Subcutaneous abdominal adipose tissue (tissue), 5 donors: ENCODE results near the gene BCL10.
"Not testable (repeated sequence)": the region's sequence is repeated elsewhere in the genome, so short reads cannot be mapped to it uniquely, and the experiment has no call there.

Experiments used
- H3K27ac ChIP-seq: one replicate; pipeline ENCODE4 v1.7.0; 2013; ENCODE audit warnings: low read depth, mild to moderate bottlenecking, inconsistent platforms, low read length, moderate library complexity
- H3K27me3 ChIP-seq, 5 donors: one replicate each; pipeline ENCODE4 v1.7.0; 2013; ENCODE audit warnings: low read length in 5 of 5, inconsistent platforms in 1 of 5; ENCODE audit not compliant: control insufficient read depth in 5 of 5, insufficient read depth in 4 of 5
- H3K36me3 ChIP-seq, 5 donors: one replicate each; pipeline ENCODE4 v1.7.0; 2013; ENCODE audit warnings: low read length in 5 of 5; ENCODE audit not compliant: control insufficient read depth in 5 of 5, insufficient read depth in 5 of 5
- H3K4me1 ChIP-seq, 5 donors: one replicate each; pipeline ENCODE4 v1.7.0; 2013; ENCODE audit warnings: low read length in 5 of 5, mild to moderate bottlenecking in 3 of 5, moderate library complexity in 1 of 5; ENCODE audit not compliant: control insufficient read depth in 5 of 5, insufficient read depth in 5 of 5
- H3K4me3 ChIP-seq, 5 donors: one replicate each; pipeline ENCODE4 v1.7.0; 2013; ENCODE audit warnings: low read length in 5 of 5, low read depth in 1 of 5
- H3K9ac ChIP-seq, 5 donors: one replicate each; pipeline ENCODE4 v1.7.0; 2013; ENCODE audit warnings: low read length in 5 of 5, mild to moderate bottlenecking in 4 of 5, moderate library complexity in 3 of 5
- H3K9me3 ChIP-seq, 5 donors: one replicate each; pipeline ENCODE4 v1.7.0; 2013; ENCODE audit warnings: low read length in 5 of 5; ENCODE audit not compliant: control insufficient read depth in 5 of 5
- donor health status: healthy.
- donor health status: healthy.
- donor health status: healthy.
- donor health status: healthy.
- donor health status: healthy.

Gene BCL10

GRCh38 chr1:85273397-85273796 lies 3.0 kb downstream of the BCL10 start:
- Histone ChIP-seq H3K4me1 (peaks cover 3 to 40% (median 32%) of the 10 kb centered on the region in 5 donors), H3K9ac (no peak overlapping the region), H3K9me3 (no peaks in the 10 kb centered on the region), H3K27me3 (no peaks in the 10 kb centered on the region), H3K4me3 (no peak overlapping the region), H3K27ac (no peak overlapping the region), H3K36me3 (peaks cover 17 to 29% (median 24%) of the 10 kb centered on the region in 5 donors)

- Histone ChIP-seq H3K4me1 (peaks cover 0 to 16% (median 6%) of the 10 kb centered on the region in 5 donors), H3K27ac (no peak overlapping the region), H3K4me3 (no peak overlapping the region), H3K36me3 (peaks cover 30 to 51% (median 43%) of the 10 kb centered on the region in 5 donors), H3K27me3 (no peaks in the 10 kb centered on the region), H3K9me3 (no peaks in the 10 kb centered on the region), H3K9ac (no peak overlapping the region)
Observed at GRCh38 chr1:85268801-85269585, 7.4 kb downstream of the BCL10 start.

GRCh38 chr1:85267313-85267712 lies 9.1 kb downstream of the BCL10 start:
- H3K9me3 ChIP-seq: no peaks in the 10 kb centered on the region
- no peaks in the 10 kb centered on the region for H3K27me3 ChIP-seq
- H3K9ac ChIP-seq: no peak overlapping the region
- peaks cover 30 to 51% (median 41%) of the 10 kb centered on the region in 5 donors for H3K36me3 ChIP-seq
- no peak overlapping the region for H3K27ac ChIP-seq
- H3K4me3 ChIP-seq: no peak overlapping the region
- H3K4me1 ChIP-seq: peaks cover 0 to 5% (median 0%) of the 10 kb centered on the region in 5 donors

GRCh38 chr1:85264150-85264549 lies 12.3 kb downstream of the BCL10 start:
- no peak overlapping the region for H3K27ac ChIP-seq
- no peaks in the 10 kb centered on the region for H3K27me3 ChIP-seq
- H3K9me3 ChIP-seq: no peaks in the 10 kb centered on the region
- no peak overlapping the region for H3K9ac ChIP-seq
- H3K4me1 ChIP-seq: peaks cover 2 to 11% (median 6%) of the 10 kb centered on the region in 5 donors
- H3K4me3 ChIP-seq: no peak overlapping the region
- H3K36me3 ChIP-seq: peaks cover 19 to 29% (median 26%) of the 10 kb centered on the region in 5 donors

GRCh38 chr1:85262985-85263384 lies 13.4 kb downstream of the BCL10 start:
- H3K4me1 ChIP-seq: peaks cover 3 to 20% (median 15%) of the 10 kb centered on the region in 5 donors

GRCh38 chr1:85259912-85260274 lies 16.5 kb downstream of the BCL10 start:
- no peaks in the 10 kb centered on the region for H3K27me3 ChIP-seq
- no peaks in the 10 kb centered on the region for H3K9me3 ChIP-seq
- peak overlapping the region; percentile 74 to 98 (median 97) for H3K4me3 ChIP-seq
- peak overlapping the region; percentile 86 for H3K27ac ChIP-seq
- peaks cover 0 to 15% (median 11%) of the 10 kb centered on the region in 5 donors for H3K36me3 ChIP-seq
- H3K9ac ChIP-seq: peak overlapping the region; percentile 17 to 98 (median 70)
- peaks cover 3 to 40% (median 33%) of the 10 kb centered on the region in 5 donors for H3K4me1 ChIP-seq

More at GRCh38 chr1:85262985-85263384, 13.4 kb downstream of the BCL10 start:
- Histone ChIP-seq H3K27me3 (no peaks in the 10 kb centered on the region), H3K9me3 (no peaks in the 10 kb centered on the region), H3K36me3 (peaks cover 13 to 21% (median 20%) of the 10 kb centered on the region in 5 donors), H3K27ac (no peak overlapping the region), H3K9ac (no peak overlapping the region), H3K4me3 (no peak overlapping the region)

GRCh38 chr1:85259118-85259911 lies 17.1 kb downstream of the BCL10 start, which contains the start of gene C1orf52:
Gene C1orf52, minus strand, starts transcription at chr1:85259662. Its CDS starts 29 bp downstream, at chr1:85259633.
- peaks cover 3 to 40% (median 33%) of the 10 kb centered on the region in 5 donors for H3K4me1 ChIP-seq
- H3K4me3 ChIP-seq: peak within 1 kb of the TSS; percentile 88 to 98 (median 97)
- H3K27me3 ChIP-seq: no peaks in the 10 kb centered on the region
- no peaks in the 10 kb centered on the region for H3K9me3 ChIP-seq
- H3K9ac ChIP-seq: peak within 1 kb of the TSS; percentile 70 to 98 (median 96)
- H3K27ac ChIP-seq: peak within 1 kb of the TSS; percentile 86
- peaks cover 0 to 15% (median 11%) of the 10 kb centered on the region in 5 donors for H3K36me3 ChIP-seq

GRCh38 chr1:85258536-85259117 lies 17.8 kb downstream of the BCL10 start:
- Histone ChIP-seq H3K4me1 (peaks cover 3 to 40% (median 33%) of the 10 kb centered on the region in 5 donors), H3K27ac (peak overlapping the region; percentile 86), H3K9me3 (no peaks in the 10 kb centered on the region), H3K36me3 (peaks cover 0 to 13% (median 11%) of the 10 kb centered on the region in 5 donors), H3K27me3 (no peaks in the 10 kb centered on the region), H3K4me3 (peak overlapping the region; percentile 88 to 98 (median 97)), H3K9ac (peak overlapping the region; percentile 3 to 98 (median 96))

GRCh38 chr1:85249042-85249441 lies 27.4 kb downstream of the BCL10 start:
- H3K27me3 ChIP-seq, H3K9ac ChIP-seq, H3K27ac ChIP-seq, H3K9me3 ChIP-seq, H3K4me3 ChIP-seq: not testable (repeated sequence)
- Histone ChIP-seq H3K36me3 (peaks cover 5 to 18% (median 8%) of the 10 kb centered on the region in 5 donors), H3K4me1 (peaks cover 0 to 16% (median 8%) of the 10 kb centered on the region in 5 donors)
